SK-N-MC (cell line): ENCODE data around the gene CLEC16A.

Experiments used
- EZH2 ChIP-seq: fragments of 200-600 bp; sonication (generic); IDR thresholded peaks from one replicate; pipeline ENCODE4 v1.6.1; 2017; ENCODE audit warnings: antibody characterized with exemption
- POLR2AphosphoS5 ChIP-seq: IDR thresholded peaks from 2 replicates; pipeline ENCODE4 v1.6.1; 2012; ENCODE audit warnings: mild to moderate bottlenecking, low read depth, low read length, borderline replicate concordance

GRCh38 chr16:11090232-11090631 lies 145.9 kb downstream of the CLEC16A start:
- TF ChIP-seq EZH2 (no peak), POLR2AphosphoS5 (no peak)
